ENCODE measurements around the gene C1S.

DNA sequence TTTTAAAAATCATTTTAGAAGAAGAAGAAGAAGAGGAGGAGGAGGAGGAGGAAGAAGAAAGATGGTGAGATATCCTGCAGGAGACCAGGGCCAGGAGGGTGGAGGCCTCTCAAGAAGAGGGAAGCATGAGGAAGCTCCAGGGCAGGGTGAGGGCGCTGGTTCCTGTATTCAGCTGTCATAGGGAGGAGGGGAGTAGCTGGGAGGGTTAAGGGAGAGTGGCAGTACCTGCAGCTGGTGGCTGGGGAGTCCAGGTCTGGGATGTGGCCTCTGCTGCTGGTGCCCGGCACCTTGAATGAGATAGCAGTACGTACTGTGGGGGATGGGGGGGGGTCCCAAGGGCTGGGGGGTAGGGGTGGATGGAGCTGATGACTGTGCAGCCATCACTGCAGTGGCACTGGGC, 58.4 kb downstream of the C1S start:
- TF ChIP-seq, protein P1, sequence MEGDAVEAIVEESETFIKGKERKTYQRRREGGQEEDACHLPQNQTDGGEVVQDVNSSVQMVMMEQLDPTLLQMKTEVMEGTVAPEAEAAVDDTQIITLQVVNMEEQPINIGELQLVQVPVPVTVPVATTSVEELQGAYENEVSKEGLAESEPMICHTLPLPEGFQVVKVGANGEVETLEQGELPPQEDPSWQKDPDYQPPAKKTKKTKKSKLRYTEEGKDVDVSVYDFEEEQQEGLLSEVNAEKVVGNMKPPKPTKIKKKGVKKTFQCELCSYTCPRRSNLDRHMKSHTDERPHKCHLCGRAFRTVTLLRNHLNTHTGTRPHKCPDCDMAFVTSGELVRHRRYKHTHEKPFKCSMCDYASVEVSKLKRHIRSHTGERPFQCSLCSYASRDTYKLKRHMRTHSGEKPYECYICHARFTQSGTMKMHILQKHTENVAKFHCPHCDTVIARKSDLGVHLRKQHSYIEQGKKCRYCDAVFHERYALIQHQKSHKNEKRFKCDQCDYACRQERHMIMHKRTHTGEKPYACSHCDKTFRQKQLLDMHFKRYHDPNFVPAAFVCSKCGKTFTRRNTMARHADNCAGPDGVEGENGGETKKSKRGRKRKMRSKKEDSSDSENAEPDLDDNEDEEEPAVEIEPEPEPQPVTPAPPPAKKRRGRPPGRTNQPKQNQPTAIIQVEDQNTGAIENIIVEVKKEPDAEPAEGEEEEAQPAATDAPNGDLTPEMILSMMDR (IDR thresholded peaks at IDR 0.05) = no peak
- TF ChIP-seq POLR2A (IDR thresholded peaks at IDR 0.05) = no peak
- no peak for TF ChIP-seq POLR2AphosphoS5 (IDR thresholded peaks at IDR 0.05)
